Stimulated activated CD8-positive, alpha-beta memory T cell treated with anti-CD3 and anti-CD28 coated beads, Interleukin-12 subunit alpha, Interleukin-12 subunit beta, amount 100 ng/mL, for 24 hours (primary cell): ENCODE results near the gene ESRRA.

ENCODE experiments used
- DNase-seq: peaks from one replicate; pipeline ENCODE4 v3.0.0-alpha.2; 2020; ENCODE audit errors: extremely low read depth

ESRRA gene

GRCh38 chr11:64352099-64352994 lies 47.0 kb downstream of the ESRRA start:
- no peak for DNase-seq

- no peak for DNase-seq
These were observed 47.8 kb downstream of the ESRRA start for GRCh38 chr11:64352995-64353714.

- no peak for DNase-seq
These were observed 48.6 kb downstream of the ESRRA start for GRCh38 chr11:64353715-64354506.

- DNase-seq, result no peak
These were observed 50.0 kb downstream of the ESRRA start for GRCh38 chr11:64355078-64355940.

- no peak for DNase-seq
These were observed 51.4 kb downstream of the ESRRA start for GRCh38 chr11:64356498-64357411.

DNA sequence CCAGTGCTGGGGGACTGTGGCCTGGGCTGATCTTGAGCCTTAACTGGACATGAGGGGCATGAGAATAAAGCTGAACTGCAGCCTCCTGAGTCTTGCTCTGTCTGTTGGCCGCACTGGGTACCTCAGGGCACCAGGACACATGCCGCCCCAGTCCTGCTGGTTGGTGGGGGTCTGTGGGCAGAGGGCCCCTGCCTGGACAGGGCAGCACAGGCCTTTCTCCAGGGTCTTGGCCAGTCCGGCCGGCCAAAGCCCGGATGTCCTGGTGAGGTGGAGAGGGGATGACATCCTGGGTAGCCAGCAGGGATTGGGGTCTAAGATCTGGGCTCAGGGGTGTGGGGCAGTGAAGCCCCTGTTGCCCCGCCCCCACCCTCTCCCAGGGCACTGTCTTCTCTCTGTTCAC lies 52.1 kb downstream of the ESRRA start:
- no peak for DNase-seq

GRCh38 chr11:64357904-64358535 lies 52.7 kb downstream of the ESRRA start:
- no peak for DNase-seq

DNA sequence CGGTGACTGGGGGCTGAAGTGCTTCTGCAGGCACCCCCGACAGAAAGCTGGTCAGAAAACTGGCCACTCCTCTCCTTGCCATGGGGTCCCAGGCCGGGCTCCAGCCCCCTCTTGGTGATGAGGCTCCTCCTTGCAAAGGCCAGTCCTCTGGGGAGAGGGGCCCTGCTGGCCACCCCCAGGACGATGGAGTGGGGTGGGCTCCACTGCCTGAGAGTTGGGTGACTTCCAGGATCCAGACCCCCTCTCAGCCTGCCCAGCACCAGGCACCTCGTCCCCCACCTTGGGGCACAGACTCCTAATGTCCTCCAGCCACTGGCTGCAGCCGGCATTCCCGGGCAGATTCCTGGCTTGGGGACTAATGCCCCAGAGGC lies 53.2 kb downstream of the ESRRA start:
- DNase-seq, result no peak

DNA sequence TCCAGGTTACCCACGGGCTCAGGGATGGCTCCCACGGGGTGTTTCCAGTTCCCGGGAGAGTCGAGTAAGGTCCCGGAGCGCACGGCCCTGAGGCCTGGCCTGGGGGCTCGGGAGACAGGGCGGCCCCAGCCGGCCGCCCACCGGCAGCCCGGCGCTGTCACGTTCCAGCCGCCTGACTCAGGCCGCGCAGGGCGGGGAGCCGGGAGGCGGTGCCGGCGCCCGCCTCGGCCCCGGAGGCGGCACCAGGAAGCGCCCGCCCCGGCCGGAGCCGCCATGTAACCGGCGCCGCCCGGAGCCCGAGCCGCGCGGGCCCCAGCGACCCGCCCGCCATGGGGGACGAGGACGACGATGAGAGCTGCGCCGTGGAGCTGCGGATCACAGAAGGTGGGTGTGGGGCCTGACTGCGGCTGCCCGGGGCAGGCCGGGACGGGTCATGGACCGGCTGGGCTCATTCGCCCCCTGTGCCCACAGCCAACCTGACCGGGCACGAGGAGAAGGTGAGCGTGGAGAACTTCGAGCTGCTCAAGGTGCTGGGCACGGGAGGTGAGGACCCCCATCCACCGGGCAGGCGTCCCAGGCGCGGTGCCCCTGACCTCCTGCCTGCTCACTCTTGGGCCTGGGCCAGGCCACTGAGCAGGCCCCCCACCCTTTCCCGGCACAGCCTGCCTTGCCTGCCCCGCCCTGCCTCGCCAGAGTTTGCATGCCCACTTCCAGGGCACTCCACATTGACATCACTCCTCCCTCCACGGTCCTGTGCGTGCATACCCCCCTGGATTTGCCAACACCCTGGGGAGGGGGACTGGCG lies 53.8 kb downstream of the ESRRA start, which contains the start of gene RPS6KA4:
Gene RPS6KA4 (plus strand): TSS at position 256 of the 805 bp plus-strand sequence. CDS start 74 bp downstream, at position 330.
- no peak for DNase-seq

DNA sequence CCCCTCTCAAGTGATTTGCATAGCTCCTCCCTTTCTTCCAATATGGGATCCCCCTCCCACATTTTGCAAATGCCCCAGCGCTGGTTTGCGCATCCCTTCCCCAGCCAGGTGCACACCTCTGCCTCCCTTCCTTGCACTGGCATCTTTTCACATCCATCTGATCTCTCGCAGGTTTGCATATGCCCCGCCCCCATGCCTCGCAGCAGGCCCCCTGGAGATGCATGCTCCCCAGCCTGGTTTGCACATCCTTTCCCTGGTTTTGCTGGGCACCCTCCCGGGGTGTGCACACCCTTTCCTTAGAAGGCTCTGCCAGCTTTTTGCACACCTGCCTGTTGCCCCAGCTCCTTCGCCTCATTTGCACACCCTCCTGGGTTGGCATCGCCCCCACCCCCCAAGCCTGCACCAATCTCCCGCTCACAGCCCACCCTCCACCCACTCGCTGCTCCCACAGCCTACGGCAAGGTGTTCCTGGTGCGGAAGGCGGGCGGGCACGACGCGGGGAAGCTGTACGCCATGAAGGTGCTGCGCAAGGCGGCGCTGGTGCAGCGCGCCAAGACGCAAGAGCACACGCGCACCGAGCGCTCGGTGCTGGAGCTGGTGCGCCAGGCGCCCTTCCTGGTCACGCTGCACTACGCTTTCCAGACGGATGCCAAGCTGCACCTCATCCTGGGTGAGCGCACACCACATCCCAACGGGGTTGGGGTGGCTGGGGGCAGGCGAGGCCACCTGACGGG lies 54.6 kb downstream of the ESRRA start:
- no peak for DNase-seq

GRCh38 chr11:64360448-64360921 lies 55.2 kb downstream of the ESRRA start:
- no peak for DNase-seq

DNA sequence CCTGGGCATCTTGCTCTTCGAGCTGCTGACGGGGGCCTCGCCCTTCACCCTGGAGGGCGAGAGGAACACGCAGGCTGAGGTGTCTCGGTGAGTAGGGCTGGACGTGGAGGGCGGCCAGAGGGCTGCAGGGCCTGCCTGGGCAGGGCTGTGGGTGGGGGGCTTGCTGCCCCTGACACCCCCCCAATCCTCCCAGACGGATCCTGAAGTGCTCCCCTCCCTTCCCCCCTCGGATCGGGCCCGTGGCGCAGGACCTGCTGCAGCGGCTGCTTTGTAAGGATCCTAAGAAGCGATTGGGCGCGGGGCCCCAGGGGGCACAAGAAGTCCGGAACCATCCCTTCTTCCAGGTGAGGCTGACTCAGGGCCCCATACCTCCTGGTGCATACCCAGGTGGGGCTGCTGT lies 56.3 kb downstream of the ESRRA start:
- no peak for DNase-seq

GRCh38 chr11:64362339-64362738 lies 57.0 kb downstream of the ESRRA start:
- DNase-seq, result no peak

- DNase-seq, result no peak
These were observed 59.1 kb downstream of the ESRRA start for GRCh38 chr11:64364435-64364834.

DNA sequence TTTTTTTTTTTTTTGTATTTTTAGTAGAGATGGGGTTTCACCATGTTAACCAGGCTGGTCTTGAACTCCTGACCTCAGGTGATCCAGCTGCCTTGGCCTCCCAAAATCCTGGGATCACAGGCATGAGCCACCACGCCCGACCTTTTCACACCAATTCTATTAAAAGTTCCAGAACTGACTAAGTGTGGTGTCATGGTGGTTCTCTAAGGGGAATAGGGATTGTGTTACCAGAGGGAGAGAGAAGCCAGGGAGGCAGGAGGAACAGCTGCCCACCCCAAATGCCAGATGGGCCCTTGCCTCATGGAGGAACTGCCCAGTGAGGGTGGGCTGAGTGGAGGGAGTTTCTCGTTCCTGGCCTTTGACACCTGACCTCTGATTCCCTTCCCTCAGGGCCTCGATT lies 59.6 kb downstream of the ESRRA start:
- no peak for DNase-seq
